CD4-positive, alpha-beta T cell treated with Interleukin-10 for 1 hour (primary cell): ENCODE results near the gene LIMD2.

Experiments
- DNase-seq: peaks from one replicate; pipeline ENCODE4 v3.0.0-alpha.2; 2020

LIMD2 gene

GRCh38 chr17:63700528-63701455 is 867 bp upstream of the LIMD2 start:
- peak; percentile 63 for DNase-seq

GRCh38 chr17:63698886-63699637 is 863 bp downstream of the LIMD2 start:
- peak; percentile 93 for DNase-seq

GRCh38 chr17:63698381-63698885 is 1.5 kb downstream of the LIMD2 start:
- peak; percentile 35 for DNase-seq

DNA sequence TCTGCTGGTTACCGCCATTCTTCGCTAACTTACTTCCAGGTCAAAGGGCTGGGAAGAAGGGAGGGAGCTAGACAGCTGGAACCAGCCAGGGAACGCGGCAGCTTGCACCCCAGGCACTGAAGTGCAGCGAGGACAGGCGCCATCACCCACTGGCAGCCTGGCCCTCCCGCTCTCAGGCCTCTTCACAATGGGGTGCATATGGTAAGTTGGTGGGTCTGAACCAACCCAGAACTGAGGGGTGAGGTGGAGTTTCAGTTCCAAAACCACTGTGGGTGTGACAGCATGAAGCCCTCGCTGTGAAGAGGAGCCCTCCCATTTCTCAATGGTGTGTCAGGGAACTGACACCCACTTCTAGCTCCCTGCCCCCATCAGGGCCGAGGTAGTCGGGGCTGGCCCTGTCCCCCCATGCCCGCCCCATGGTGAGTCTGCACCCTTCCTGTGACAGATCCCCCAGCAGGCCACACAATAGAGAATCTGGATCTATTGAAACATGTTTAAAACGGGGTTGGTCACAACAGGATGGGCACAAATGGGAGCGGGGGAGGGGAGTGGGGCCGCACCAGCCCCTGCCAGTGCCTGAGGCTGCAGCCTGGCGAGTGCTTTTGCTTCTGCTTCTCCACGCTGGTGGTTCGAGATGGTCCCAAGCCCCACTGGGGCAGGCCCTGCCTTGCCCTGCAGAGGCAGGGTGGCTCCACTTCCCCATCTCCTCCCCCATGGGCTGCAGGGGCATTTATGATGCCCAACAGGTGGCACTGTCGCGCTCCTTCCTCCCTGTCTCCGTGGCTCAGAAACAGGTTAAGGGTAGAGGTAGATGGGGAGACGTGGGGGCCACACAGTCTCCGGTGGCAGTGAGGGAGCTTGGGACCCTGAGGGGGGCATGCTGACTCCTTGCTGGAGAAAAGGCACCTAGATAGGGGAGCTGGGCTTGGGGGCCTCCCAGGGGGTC is 2.3 kb downstream of the LIMD2 start:
- DNase-seq = peak; percentile 89

DNA sequence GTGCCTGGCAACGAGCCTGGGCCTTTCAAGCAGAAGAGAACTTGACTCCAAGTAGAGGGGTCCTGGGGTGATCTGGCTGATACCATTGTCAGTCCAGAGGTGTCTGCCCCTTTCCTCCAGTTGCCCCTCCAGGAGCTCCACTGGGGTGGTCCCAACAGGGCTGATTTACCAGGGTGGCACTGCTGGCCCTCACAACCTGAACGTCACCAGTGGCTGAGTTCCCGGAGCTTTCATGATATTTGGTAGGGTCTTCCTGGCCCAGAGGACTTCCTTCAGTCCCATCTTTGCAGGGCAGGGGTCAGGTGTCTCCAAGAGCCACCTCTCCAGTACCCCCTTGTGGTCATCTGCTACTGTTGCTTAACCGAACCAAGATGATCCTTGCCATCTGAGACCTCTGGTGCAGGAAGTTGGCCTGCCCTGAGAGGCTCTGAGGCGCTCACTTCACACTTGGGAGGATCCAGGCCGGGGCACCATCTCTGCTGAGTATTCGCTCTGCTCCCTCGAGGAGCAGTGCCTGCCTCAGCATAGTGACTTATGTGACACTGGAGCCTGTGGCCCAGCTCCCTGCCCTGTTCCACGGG is 3.5 kb downstream of the LIMD2 start:
- DNase-seq = peak; percentile 67

GRCh38 chr17:63695889-63696288 is 4.0 kb downstream of the LIMD2 start:
- peak; percentile 23 for DNase-seq

GRCh38 chr17:63694950-63695773 is 4.8 kb downstream of the LIMD2 start:
- peak; percentile 42 for DNase-seq

DNA sequence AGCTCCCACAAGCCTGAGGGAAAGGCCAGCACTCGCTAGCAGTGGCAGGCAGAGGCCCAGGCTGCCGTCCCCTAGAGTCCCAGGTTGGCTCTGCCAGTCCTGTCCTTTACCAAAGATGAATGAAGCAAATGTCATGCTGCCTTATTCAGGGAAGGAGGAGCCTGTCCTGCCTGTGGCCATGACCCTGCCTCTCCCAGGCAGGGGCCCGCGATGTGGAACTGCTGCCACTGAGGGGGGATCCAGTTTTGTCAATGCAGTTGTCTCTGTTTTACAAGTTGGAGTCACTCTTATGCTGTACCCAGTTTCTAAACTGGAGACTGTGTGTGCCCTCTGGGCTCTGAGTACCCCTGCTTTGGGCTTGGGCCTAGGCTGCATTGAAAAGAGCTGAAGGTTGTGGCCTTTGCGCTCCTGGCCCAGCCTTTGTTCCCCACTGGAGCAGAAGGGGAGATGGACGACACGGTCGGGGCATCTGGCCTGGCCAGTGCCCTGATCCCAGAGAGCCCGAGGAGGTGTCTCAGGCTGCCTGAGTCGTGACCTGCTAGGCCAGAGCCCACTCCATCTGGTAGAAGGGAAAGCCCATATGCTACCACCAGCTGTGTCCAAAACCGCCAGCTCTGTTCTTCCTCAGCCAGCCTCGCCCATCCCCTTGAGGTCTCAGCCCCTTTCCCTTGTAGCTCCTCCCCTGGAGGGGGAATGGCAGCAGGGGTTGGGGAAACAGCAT is 5.5 kb downstream of the LIMD2 start:
- DNase-seq = peak; percentile 55

- DNase-seq = peak; percentile 17
Observed at GRCh38 chr17:63693411-63694113, 6.4 kb downstream of the LIMD2 start.

DNA sequence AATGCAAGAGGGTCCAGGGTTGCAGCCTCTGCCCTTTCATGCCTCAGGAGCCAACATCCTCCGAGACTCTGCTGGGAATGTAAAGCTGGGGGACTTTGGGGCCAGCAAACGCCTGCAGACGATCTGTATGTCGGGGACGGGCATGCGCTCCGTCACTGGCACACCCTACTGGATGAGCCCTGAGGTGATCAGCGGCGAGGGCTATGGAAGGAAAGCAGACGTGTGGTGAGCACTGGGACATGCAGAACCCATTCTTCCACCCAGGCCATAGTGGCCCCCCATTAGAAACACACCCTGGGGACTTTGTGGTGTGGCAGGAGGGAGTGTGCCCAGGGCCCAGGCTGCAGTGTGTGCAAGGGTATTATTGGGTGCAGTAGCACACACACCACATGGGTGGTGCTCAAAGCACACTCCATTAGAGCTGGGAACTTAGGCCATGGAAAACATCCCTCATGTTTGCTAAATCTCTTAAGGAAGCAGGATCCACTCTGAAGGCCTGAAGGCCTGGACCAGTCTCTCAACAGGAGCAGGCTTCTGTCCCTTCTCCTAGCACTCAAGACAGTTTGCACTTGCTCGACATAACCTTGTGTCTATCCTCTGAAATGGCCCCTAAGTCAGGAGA is 7.6 kb downstream of the LIMD2 start:
- DNase-seq = no peak

DNA sequence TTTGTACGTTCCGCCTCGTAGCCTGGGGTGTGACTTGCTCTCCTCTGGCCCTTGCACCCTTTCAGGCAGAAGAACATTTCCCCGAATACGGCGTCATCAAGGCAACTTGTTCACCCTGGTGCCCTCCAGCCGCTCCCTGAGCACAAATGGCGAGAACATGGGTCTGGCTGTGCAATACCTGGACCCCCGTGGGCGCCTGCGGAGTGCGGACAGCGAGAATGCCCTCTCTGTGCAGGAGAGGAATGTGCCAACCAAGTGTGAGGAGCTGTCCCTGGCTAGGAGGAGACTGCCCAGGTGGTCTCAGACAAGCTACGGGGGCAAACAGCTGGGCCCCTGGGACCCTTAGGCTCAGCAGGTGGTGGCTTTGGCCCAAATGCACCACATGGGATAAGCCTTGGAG is 10.4 kb downstream of the LIMD2 start:
- no peak for DNase-seq

- no peak for DNase-seq
Observed at GRCh38 chr17:63688396-63689020, 11.4 kb downstream of the LIMD2 start.

DNA sequence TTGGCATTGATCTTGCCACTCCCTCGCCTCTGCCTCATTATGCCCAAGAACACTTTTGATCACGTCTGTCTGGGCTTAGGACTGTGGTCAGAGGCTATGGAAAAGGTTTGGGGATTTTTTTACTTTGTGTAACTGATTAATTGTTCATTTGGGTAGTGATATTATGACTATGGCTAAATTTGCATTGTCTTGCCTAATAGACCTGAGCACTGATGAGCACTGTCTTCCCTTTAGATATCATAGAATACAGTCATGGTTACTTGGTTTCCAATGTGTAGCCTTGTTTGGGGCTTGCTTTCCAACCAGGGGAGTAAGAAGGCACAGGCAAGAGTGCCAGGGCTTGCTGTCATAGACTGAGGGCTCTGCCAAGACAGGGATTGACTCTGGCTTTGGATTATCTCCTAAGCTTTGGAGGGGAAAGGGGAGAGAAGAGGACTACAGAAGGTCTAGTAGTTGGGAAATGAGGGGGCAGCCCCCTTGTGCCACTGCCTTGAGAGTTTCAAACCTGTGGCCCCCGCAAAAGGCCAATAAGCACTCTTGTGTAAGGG is 13.7 kb downstream of the LIMD2 start:
- no peak for DNase-seq

- DNase-seq = no peak
Observed at GRCh38 chr17:63685578-63685977, 14.3 kb downstream of the LIMD2 start.

DNA sequence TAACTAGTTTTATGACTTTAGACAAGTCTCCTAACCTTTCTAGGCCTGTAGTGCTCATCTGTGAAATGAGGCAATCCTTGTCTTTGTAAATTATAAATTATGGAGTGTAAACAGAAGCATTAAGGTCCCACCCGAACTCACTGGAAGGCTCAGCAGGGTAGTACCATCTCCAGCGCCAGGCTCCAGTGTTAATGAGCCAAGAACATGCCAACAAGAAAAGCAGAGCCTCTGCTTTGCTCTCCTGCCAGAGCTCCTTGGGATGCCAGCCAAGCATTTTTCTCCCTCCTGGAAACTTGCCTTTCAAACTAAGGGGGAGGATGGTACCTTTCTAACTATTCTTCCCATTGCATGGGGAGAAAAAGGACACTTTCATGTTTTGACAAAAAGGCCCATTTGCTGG is 14.9 kb downstream of the LIMD2 start:
- no peak for DNase-seq

- no peak for DNase-seq
Observed at GRCh38 chr17:63682981-63683380, 16.9 kb downstream of the LIMD2 start.

GRCh38 chr17:63682441-63682840 is 17.5 kb downstream of the LIMD2 start:
- DNase-seq = no peak

DNA sequence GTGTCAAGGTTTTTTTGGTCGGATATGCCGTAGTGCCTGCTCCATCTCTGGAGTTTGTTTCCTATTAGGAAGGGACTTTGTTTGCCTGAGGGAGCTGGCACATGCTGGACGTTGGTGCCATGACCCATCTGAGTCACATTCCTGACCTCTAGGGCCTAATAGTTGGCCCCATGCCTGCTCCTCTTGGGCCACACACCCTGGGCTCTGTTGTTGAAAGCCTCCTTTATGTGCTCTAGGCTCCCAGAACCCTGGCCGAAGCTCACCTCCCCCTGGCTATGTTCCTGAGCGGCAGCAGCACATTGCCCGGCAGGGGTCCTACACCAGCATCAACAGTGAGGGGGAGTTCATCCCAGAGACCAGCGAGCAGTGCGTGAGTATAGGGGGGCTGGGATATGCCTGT is 18.4 kb downstream of the LIMD2 start:
- no peak for DNase-seq

GRCh38 chr17:63680700-63681099 is 19.2 kb downstream of the LIMD2 start:
- DNase-seq = no peak
